Ovary (tissue), 9 donors: ENCODE results near the gene PPRC1. TPM values are rescaled to one million over a fixed set of nuclear protein-coding genes. Genes with fewer than 3 reads are reported as not detected.

Experiments
- DNase-seq, 5 donors: peaks; one replicate each; pipeline ENCODE4 v3.0.0-alpha.2; 2019 to 2020
- H3K27ac ChIP-seq, 2 donors: fragments of 200-600 bp; one replicate each; pipeline versions ENCODE4 v1.5.1 to v1.8.0; 2019 to 2022
- H3K27me3 ChIP-seq: fragments of 200-600 bp; one replicate; pipeline ENCODE4 v1.8.0; 2022
- H3K36me3 ChIP-seq: fragments of 200-600 bp; sonication (generic); one replicate; pipeline ENCODE4 v1.5.1; 2019
- H3K4me1 ChIP-seq: one replicate; pipeline ENCODE4 v1.8.1; 2013; ENCODE audit warnings: mild to moderate bottlenecking, moderate library complexity; ENCODE audit not compliant: insufficient read depth
- H3K4me3 ChIP-seq: fragments of 200-600 bp; sonication (generic); one replicate; pipeline ENCODE4 v1.5.1; 2017
- H3K9me3 ChIP-seq, 2 donors: fragments of 200-600 bp in 1 of 2; sonication (generic) in 1 of 2; one replicate each; pipeline versions ENCODE4 v1.5.1 to v1.8.1; 2013 to 2019; ENCODE audit warnings: mild to moderate bottlenecking in 1 of 2, moderate library complexity in 1 of 2
- CTCF ChIP-seq, 3 donors: fragments of 450-650 bp in 2 of 3; fragments of 200-600 bp in 1 of 3; IDR thresholded peaks; one replicate each; pipeline versions ENCODE4 v1.5.1 to v1.8.0; 2016 to 2022; ENCODE audit warnings: antibody characterized with exemption in 3 of 3, mild to moderate bottlenecking in 1 of 3
- EP300 ChIP-seq: sonication (generic); formaldehyde crosslinking; IDR thresholded peaks from one replicate; pipeline ENCODE4 v1.6.1; 2017; ENCODE audit warnings: antibody characterized with exemption
- POLR2A ChIP-seq: fragments of 450-650 bp; IDR thresholded peaks from one replicate; pipeline ENCODE4 v1.6.1; 2017; ENCODE audit warnings: antibody characterized with exemption, mild to moderate bottlenecking, moderate library complexity
- WGBS, 3 donors: extraction: QIAGEN DNeasy Blood & Tissue Kit in 1 of 3; methylation state at CpG; one replicate each; pipeline versions ENCODE4 v1.1.5 to v1.1.7; 2013 to 2017; 5-methylcytosine and 5-hydroxymethylcytosine counted together
- intact Hi-C, 4 donors: fragments of 100-400 bp; cut with DNase I; formaldehyde crosslinking; loops; one replicate each; pipeline versions ENCODE4 v1.11.0 to v1.15.1; 2022 to 2023
- polyA plus RNA-seq, 2 donors: library from polyadenylated mRNA; stranded (reverse); fragments of 200-250 nt in 1 of 2; fragments of 350-450 nt in 1 of 2; fragmentation: Illumina TruSeq in 1 of 2; extraction: RNeasy Lipid Tissue Mini Kit (QIAGEN cat#74804) in 1 of 2; gene quantifications; one replicate each; pipeline ENCODE4 v1.2.3, GENCODE V29; 2013 to 2014
- total RNA-seq, 7 donors: library from RNA; depleted of rRNA in 2 of 7; stranded (reverse); fragments of >200 nt in 2 of 7; fragmentation: NEBNext Ultra II Directional in 3 of 7; extraction: Animal tissue kit (Norgen Biotek cat#: 25700) in 3 of 7; gene quantifications; one replicate each; pipeline versions ENCODE4 v1.1.0 to v1.2.4, GENCODE V29; 2016 to 2023
- donor health status: DM: no; HTN: no; CAD: no; lungs with moderate emphysema.
- donor health status: DM: no; HTN: no; CAD: no.
- donor health status: Bipolar disorder and iron deficiency.
- donor health status: DM: yes; HTN: yes; CAD: no.
- donor health status: DM: no; HTN: no; CAD: no.
- donor health status: DM: yes; HTN: yes; CAD: no.

Gene PPRC1
- total and polyA plus RNA-seq, 9 donors, result 11.8 to 68.7 (median 35.1) TPM

GRCh38 chr10:102086196-102086595, 46.6 kb upstream of the PPRC1 start:
- 95 to 99% (median 96%) methylated on average over 8 of the region's 8 CpGs for WGBS, 3 donors
- intact Hi-C loops, result no loop called here
- DNase-seq, result no peak
- Histone ChIP-seq H3K4me1 (no peaks in the 10 kb centered on the region), H3K27me3 (no peaks in the 10 kb centered on the region), H3K36me3 (no peaks in the 10 kb centered on the region), H3K27ac (no peak overlapping the region), H3K9me3 (no peaks in the 10 kb centered on the region), H3K4me3 (no peak overlapping the region)
- TF ChIP-seq POLR2A, result no peak
- TF ChIP-seq EP300, result no peak
- no peak for TF ChIP-seq CTCF (IDR thresholded peaks at IDR 0.05)

GRCh38 chr10:102090772-102091171, 42.1 kb upstream of the PPRC1 start:
- no peak overlapping the region for H3K4me3 ChIP-seq
- no peaks in the 10 kb centered on the region for H3K27me3 ChIP-seq
- H3K27ac ChIP-seq, result no peak overlapping the region
- no peaks in the 10 kb centered on the region for H3K36me3 ChIP-seq
- intact Hi-C loops, result no loop called here
- TF ChIP-seq POLR2A (no peak), EP300 (no peak), CTCF (IDR thresholded peaks at IDR 0.05) (no peak)
- no peak for DNase-seq
- no peaks in the 10 kb centered on the region for H3K4me1 ChIP-seq
- WGBS, 3 donors, result 42 to 76% (median 75%) methylated on average over 2 of the region's 2 CpGs
- no peaks in the 10 kb centered on the region for H3K9me3 ChIP-seq

- Histone ChIP-seq H3K27me3 (no peaks in the 10 kb centered on the region), H3K27ac (no peak overlapping the region), H3K4me3 (no peak overlapping the region), H3K36me3 (no peaks in the 10 kb centered on the region), H3K4me1 (no peaks in the 10 kb centered on the region), H3K9me3 (no peaks in the 10 kb centered on the region)
- TF ChIP-seq EP300 (no peak), POLR2A (no peak), CTCF (IDR thresholded peaks at IDR 0.05) (no peak)
- 94 to 97% (median 96%) methylated on average over 7 of the region's 7 CpGs for WGBS, 3 donors
- intact Hi-C loops, result no loop called here
- DNase-seq, result no peak
Measured at GRCh38 chr10:102096449-102096848, 36.4 kb upstream of the PPRC1 start.

- no peak for DNase-seq
- 82 to 92% (median 83%) methylated on average over 5 of the region's 5 CpGs for WGBS, 3 donors
- no peak for TF ChIP-seq CTCF (IDR thresholded peaks at IDR 0.05)
- TF ChIP-seq POLR2A, result no peak
- no peak for TF ChIP-seq EP300
- Histone ChIP-seq H3K4me1 (no peaks in the 10 kb centered on the region), H3K9me3 (no peaks in the 10 kb centered on the region), H3K36me3 (no peaks in the 10 kb centered on the region), H3K27ac (no peak overlapping the region), H3K4me3 (no peak overlapping the region), H3K27me3 (no peaks in the 10 kb centered on the region)
- intact Hi-C loops, result no loop called here
Measured at GRCh38 chr10:102101152-102101551, 31.7 kb upstream of the PPRC1 start.

- 76 to 91% (median 79%) methylated on average over 1 of the region's 1 CpG for WGBS, 3 donors
- no peak overlapping the region for H3K4me3 ChIP-seq
- TF ChIP-seq CTCF (IDR thresholded peaks at IDR 0.05) (no peak), EP300 (no peak), POLR2A (no peak)
Measured at GRCh38 chr10:102102421-102102820, 30.4 kb upstream of the PPRC1 start.

More at GRCh38 chr10:102102421-102102820, 30.4 kb upstream of the PPRC1 start:
- Histone ChIP-seq H3K27ac (no peak overlapping the region), H3K4me1 (no peaks in the 10 kb centered on the region), H3K9me3 (no peaks in the 10 kb centered on the region), H3K36me3 (no peaks in the 10 kb centered on the region), H3K27me3 (no peaks in the 10 kb centered on the region)
- intact Hi-C loops, result no loop called here
- DNase-seq, result no peak
